ENCODE data around the gene PIGQ. TPM values are rescaled to one million over a fixed set of nuclear protein-coding genes. Genes with fewer than 3 reads are reported as not detected.

Gene PIGQ
- total and polyA plus RNA-seq, 2 experiments from 2014 or later = 30.2 to 62.3 TPM

GRCh38 chr16:553601-554296 lies 16.0 kb upstream of the PIGQ start:
- DNase-seq (ENCODE audit: low spot score) = no peak
- H3K79me2 ChIP-seq (replicated peaks; ENCODE audit: insufficient read depth) = no peaks in the 10 kb centered on the region
- H3F3A ChIP-seq (replicated peaks; ENCODE audit: low read depth) = 0 out of 2 replicates have a peak, but pooled peaks cover 5% of the 10 kb centered on the region
- no peak overlapping the region for H3K4me2 ChIP-seq
- no peak overlapping the region for H3K27ac Mint-ChIP-seq
- H3K9me2 ChIP-seq (ENCODE audit: insufficient read depth) = no peaks in the 10 kb centered on the region
- no peak overlapping the region for H3K4me3 ChIP-seq
- H3K36me3 Mint-ChIP-seq (ENCODE audit: low read depth) = peaks cover 3% of the 10 kb centered on the region; the same call in 1 of the 3 replicates
- peaks cover 6% of the 10 kb centered on the region; the same call in 1 of the 2 replicates for H3K27me3 ChIP-seq (ENCODE audit: insufficient read depth)
- no peak overlapping the region for H3K27ac ChIP-seq (ENCODE audit: low read depth)
- no peaks in the 10 kb centered on the region for H3K4me1 Mint-ChIP-seq
- no peaks in the 10 kb centered on the region; the same call in 1 of the 2 replicates for H4K20me1 ChIP-seq (replicated peaks; ENCODE audit: insufficient read depth)
- H3K36me3 ChIP-seq (ENCODE audit: insufficient read depth) = no peaks in the 10 kb centered on the region
- peaks cover 7% of the 10 kb centered on the region for H3K27me3 Mint-ChIP-seq (ENCODE audit: insufficient read depth, low read depth, poor library complexity)
- TF ChIP-seq ZNF331 (CRISPR knock-in tag; IDR thresholded peaks at IDR 0.05; ENCODE audit: low read depth) (no peak), EZH2phosphoT487 (IDR thresholded peaks at IDR 0.05; ENCODE audit: unreplicated experiment) (no peak), NANOG (IDR thresholded peaks at IDR 0.05; ENCODE audit: borderline replicate concordance) (no peak), EZH2 (IDR thresholded peaks at IDR 0.05; ENCODE audit: low read depth, unreplicated experiment) (no peak), JUNB (IDR thresholded peaks at IDR 0.05; ENCODE audit: unreplicated experiment) (no peak), REST (IDR thresholded peaks at IDR 0.05; ENCODE audit: unreplicated experiment) (no peak), STAT1 (IDR thresholded peaks at IDR 0.05; ENCODE audit: unreplicated experiment) (no peak), ZNF462 (CRISPR knock-in tag; IDR thresholded peaks at IDR 0.05) (no peak), CREB1 (CRISPR knock-in tag; IDR thresholded peaks at IDR 0.05; ENCODE audit: low read depth) (no peak), ZNF114 (CRISPR knock-in tag; IDR thresholded peaks at IDR 0.05) (no peak), ETS1 (IDR thresholded peaks at IDR 0.05) (no peak), CTCF (conservative IDR thresholded peaks at IDR 0.05; ENCODE audit: low read depth in 2 of 2) (no peak), POLR2AphosphoS5 (IDR thresholded peaks at IDR 0.05; ENCODE audit: low read depth) (no peak)
- H3K9me3 Mint-ChIP-seq = no peaks in the 10 kb centered on the region
- no peak for ATAC-seq
- no peaks in the 10 kb centered on the region for H3K4me1 ChIP-seq (ENCODE audit: insufficient read depth)
- no peak overlapping the region for H3K4me3 Mint-ChIP-seq
- H2AFZ ChIP-seq = no peak overlapping the region

Data from GM23338 (cell line).